NCI-H748 treated with DMSO at 0.1 percent for 48 hours (cell line): ENCODE results near the gene CFAP61.

Experiments
- DNase-seq: peaks from one replicate; lab custom pipeline; 2025; lab: John Stamatoyannopoulos, UW

CFAP61 gene

GRCh38 chr20:20037960-20038359 lies 14.4 kb upstream of the CFAP61 start:
- no peak for DNase-seq

GRCh38 chr20:20038586-20038985 lies 13.7 kb upstream of the CFAP61 start:
- DNase-seq, result no peak

- no peak for DNase-seq
Measured at GRCh38 chr20:20039752-20040387, 12.5 kb upstream of the CFAP61 start.

GRCh38 chr20:20051767-20052073 lies 612 bp upstream of the CFAP61 start:
- no peak for DNase-seq

GRCh38 chr20:20060234-20060998 lies 8.1 kb downstream of the CFAP61 start:
- no peak for DNase-seq

GRCh38 chr20:20063941-20064702 lies 11.8 kb downstream of the CFAP61 start:
- no peak for DNase-seq

- DNase-seq, result no peak
Measured at GRCh38 chr20:20065361-20065760, 13.0 kb downstream of the CFAP61 start.

GRCh38 chr20:20070871-20071726 lies 18.8 kb downstream of the CFAP61 start:
- DNase-seq, result no peak

GRCh38 chr20:20073801-20074371 lies 21.6 kb downstream of the CFAP61 start:
- DNase-seq, result peak; percentile 22

- no peak for DNase-seq
Measured at GRCh38 chr20:20075032-20075431, 22.7 kb downstream of the CFAP61 start.

GRCh38 chr20:20076297-20077065 lies 24.1 kb downstream of the CFAP61 start:
- DNase-seq, result no peak

- no peak for DNase-seq
Measured at GRCh38 chr20:20078041-20078440, 25.7 kb downstream of the CFAP61 start.

GRCh38 chr20:20079102-20079784 lies 26.9 kb downstream of the CFAP61 start:
- DNase-seq, result peak; percentile 83

- DNase-seq, result peak; percentile 93
Measured at GRCh38 chr20:20083807-20084206, 31.5 kb downstream of the CFAP61 start.

- DNase-seq, result no peak
Measured at GRCh38 chr20:20084296-20084752, 32.0 kb downstream of the CFAP61 start.

- DNase-seq, result no peak
Measured at GRCh38 chr20:20085071-20085470, 32.7 kb downstream of the CFAP61 start.

GRCh38 chr20:20085812-20086211 lies 33.5 kb downstream of the CFAP61 start:
- no peak for DNase-seq

GRCh38 chr20:20089018-20089417 lies 36.7 kb downstream of the CFAP61 start:
- no peak for DNase-seq

- no peak for DNase-seq
Measured at GRCh38 chr20:20089939-20090338, 37.6 kb downstream of the CFAP61 start.

GRCh38 chr20:20092827-20093226 lies 40.5 kb downstream of the CFAP61 start:
- DNase-seq, result no peak
